HepG2 (cell line): Measurements from ENCODE around the gene PRDM7. TPM values are rescaled to one million over a fixed set of nuclear protein-coding genes. Genes with fewer than 3 reads are reported as not detected.

Experiments used
- ATAC-seq: fragments of 200-7000 bp; cut with Tn5 transposase; 3 replicates; pipeline ENCODE4 v1.9.1; 2020; ENCODE audit warnings: mild to moderate bottlenecking, moderate library complexity
- BruUV-seq: library from RNA; stranded (reverse); fragments of 400-500 nt; replicated peaks from 2 replicates; lab custom pipeline; 2021; lab: Mats Ljungman, UMichigan
- CTCF ChIA-PET: fragments of 300-600 bp; formaldehyde crosslinking; extraction: SDS; loops from one replicate; lab custom pipeline; 2021; ENCODE audit warnings: low total read pairs, inconsistent platforms, low intra/inter-chr PET ratio; lab: Yijun Ruan, JAX
- POLR2A ChIA-PET: fragments of 350-600 bp; sonication (Branson Sonifier 250); formaldehyde crosslinking; loops from one replicate; lab custom pipeline; 2020; ENCODE audit warnings: antibody characterized with exemption, inconsistent platforms; lab: Yijun Ruan, JAX
- DNase-seq: peaks from one replicate; pipeline ENCODE4 v3.0.0-alpha.2; 2015; ENCODE audit warnings: low spot score
- FAIRE-seq: peaks from 3 replicates; lab custom pipeline; 2011; peaks lifted over from hg19 to GRCh38; lab: Jason Lieb, UNC
- H2AFZ ChIP-seq: one replicate; pipeline ENCODE4 v1.6.1; 2011; ENCODE audit warnings: low read length, inconsistent platforms
- H3K27ac ChIP-seq: fragments of 300-600 bp; 3 replicates; pipeline ENCODE4 v1.8.0; 2011; ENCODE audit warnings: mixed run types, mild to moderate bottlenecking, mixed read lengths, low read length, inconsistent platforms; ENCODE audit not compliant: insufficient read depth; ENCODE audit errors: extremely low read length
- H3K27me3 ChIP-seq, 2 experiments: fragments of 200-600 bp in 1 of 2; 2 replicates in 1 of 2; 3 replicates in 1 of 2; pipeline versions ENCODE4 v1.6.0 to v1.8.0; 2011; ENCODE audit warnings: low read length in 2 of 2, mild to moderate bottlenecking in 2 of 2, moderate library complexity in 2 of 2, inconsistent platforms in 1 of 2; ENCODE audit not compliant: insufficient read depth in 2 of 2, control insufficient read depth in 1 of 2
- H3K36me3 ChIP-seq, 2 experiments: fragments of 200-600 bp in 1 of 2; replicated peaks in 1 of 2; 2 replicates in 1 of 2; 3 replicates in 1 of 2; pipeline versions ENCODE4 v1.5.1 to v1.8.0; 2011; ENCODE audit warnings: low read length in 2 of 2, inconsistent platforms in 1 of 2; ENCODE audit not compliant: insufficient read depth in 2 of 2, control insufficient read depth in 1 of 2
- H3K4me1 ChIP-seq: 2 replicates; pipeline ENCODE4 v1.5.1; 2012; ENCODE audit warnings: low read length, inconsistent platforms; ENCODE audit not compliant: insufficient read depth
- H3K4me2 ChIP-seq: 2 replicates; pipeline ENCODE4 v1.6.0; 2011; ENCODE audit warnings: low read depth, low read length, inconsistent platforms
- H3K4me3 ChIP-seq, 3 experiments: fragments of 200-600 bp in 1 of 3; sonication (generic), shearing (Covaris generic) in 1 of 3; replicated peaks in 1 of 3; 2 replicates each; pipeline ENCODE4 v1.5.1; 2011 to 2016; ENCODE audit warnings: low read length in 3 of 3, inconsistent platforms in 2 of 3, low read depth in 2 of 3, mild to moderate bottlenecking in 2 of 3, control low read depth in 1 of 3, mixed read lengths in 1 of 3; ENCODE audit not compliant: insufficient read depth in 1 of 3
- H3K79me2 ChIP-seq: one replicate; pipeline ENCODE4 v1.6.1; 2011; ENCODE audit warnings: low read length, inconsistent platforms; ENCODE audit not compliant: insufficient read depth
- H3K9ac ChIP-seq: 2 replicates; pipeline ENCODE4 v1.6.0; 2011; ENCODE audit warnings: mild to moderate bottlenecking, low read depth, low read length, inconsistent platforms; ENCODE audit not compliant: insufficient read depth
- H3K9me3 ChIP-seq: 2 replicates; pipeline ENCODE4 v1.5.1; 2012; ENCODE audit warnings: mild to moderate bottlenecking, low read length
- H4K20me1 ChIP-seq: 2 replicates; pipeline ENCODE4 v1.6.0; 2011; ENCODE audit warnings: inconsistent platforms, mild to moderate bottlenecking, low read length, moderate library complexity; ENCODE audit not compliant: insufficient read depth
- AGO1 ChIP-seq: fragments of 200-400 bp; formaldehyde crosslinking; IDR thresholded peaks from 2 replicates; pipeline ENCODE4 v1.6.1; 2017; ENCODE audit warnings: mild to moderate bottlenecking, low read depth, low read length, moderate library complexity; ENCODE audit not compliant: poor library complexity, severe bottlenecking
- ARID3A ChIP-seq: IDR thresholded peaks from 2 replicates; pipeline ENCODE4 v1.6.1; 2012; ENCODE audit warnings: low read depth, low read length, improper control_type of control experiment
- CEBPG ChIP-seq: IDR thresholded peaks from 2 replicates; pipeline ENCODE4 v1.6.1; 2016
- GTF2F1 ChIP-seq: fragments of 150-350 bp; IDR thresholded peaks from 2 replicates; pipeline ENCODE4 v1.6.1; 2014; ENCODE audit warnings: low read length
- KAT7 ChIP-seq: IDR thresholded peaks from 2 replicates; pipeline ENCODE4 v1.6.1; 2018; ENCODE audit warnings: borderline replicate concordance, missing compliant biosample characterization
- MZF1 ChIP-seq: sonication (generic); formaldehyde crosslinking; IDR thresholded peaks from 2 replicates; pipeline ENCODE4 v1.8.1; 2023; ENCODE audit warnings: mild to moderate bottlenecking, missing genetic modification reagents, borderline replicate concordance
- SMAD1 ChIP-seq: sonication (generic); formaldehyde crosslinking; IDR thresholded peaks from 2 replicates; pipeline ENCODE4 v1.4.0; 2020; ENCODE audit warnings: missing genetic modification reagents, low read depth, mild to moderate bottlenecking, borderline replicate concordance
- USF2 ChIP-seq, 2 experiments: sonication (generic) in 1 of 2; formaldehyde crosslinking in 1 of 2; IDR thresholded peaks; 2 replicates each; pipeline versions ENCODE4 v1.5.1 to v1.6.1; 2011 to 2020; ENCODE audit warnings: borderline replicate concordance in 1 of 2, low read depth in 1 of 2, low read length in 1 of 2, mild to moderate bottlenecking in 1 of 2, missing genetic modification reagents in 1 of 2, moderate library complexity in 1 of 2
- YY1 ChIP-seq: IDR thresholded peaks from 2 replicates; pipeline ENCODE4 v1.6.1; 2011; ENCODE audit warnings: low read length, low read depth, moderate library complexity, mild to moderate bottlenecking; ENCODE audit not compliant: insufficient read depth, insufficient replicate concordance
- ZNF17 ChIP-seq: sonication (generic); formaldehyde crosslinking; IDR thresholded peaks from 2 replicates; pipeline ENCODE4 v1.5.0; 2020; ENCODE audit warnings: mild to moderate bottlenecking, missing genetic modification reagents
- ZNF367 ChIP-seq: sonication (generic); formaldehyde crosslinking; IDR thresholded peaks from 2 replicates; pipeline ENCODE4 v1.4.0; 2020; ENCODE audit warnings: missing genetic modification reagents, borderline replicate concordance
- ZNF572 ChIP-seq: sonication (generic); formaldehyde crosslinking; IDR thresholded peaks from 2 replicates; pipeline ENCODE4 v1.5.1; 2020; ENCODE audit warnings: mild to moderate bottlenecking, missing genetic modification reagents
- ZNF891 ChIP-seq: sonication (generic); formaldehyde crosslinking; IDR thresholded peaks from 2 replicates; pipeline ENCODE4 v1.5.0; 2020; ENCODE audit warnings: mild to moderate bottlenecking, missing genetic modification reagents
- ZSCAN31 ChIP-seq: sonication (generic); formaldehyde crosslinking; IDR thresholded peaks from 2 replicates; pipeline ENCODE4 v1.5.0; 2020; ENCODE audit warnings: low read depth, mild to moderate bottlenecking, missing genetic modification reagents
- WGBS: methylation state at CpG from one replicate; pipeline ENCODE4 v1.1.6; 2017; ENCODE audit warnings: low lambda C conversion rate; 5-methylcytosine and 5-hydroxymethylcytosine counted together
- in situ Hi-C: cut with HindIII; loops from 2 replicates; pipeline ENCODE4 v1.10.0; 2017; ENCODE audit warnings: low pct_unique_long_range_greater_than_20kb; ENCODE audit not compliant: extremely low pct_ligation_motif_present
- intact Hi-C: fragments of 100-400 bp; cut with micrococcal nuclease; formaldehyde crosslinking; loops from one replicate; pipeline ENCODE4 v1.10.0; 2022; ENCODE audit not compliant: unreplicated experiment
- polyA plus RNA-seq, 8 experiments: library from polyadenylated mRNA; depleted of rRNA in 3 of 8; stranded (reverse) in 7 of 8; unstranded in 1 of 8; fragments of >200 nt; fragmentation: Illumina TruSeq in 4 of 8; extraction: Trizol in 4 of 8; gene quantifications; 2 replicates each; pipeline versions ENCODE4 v1.2.1 to v1.2.3, GENCODE V29; 2011 to 2016; ENCODE audit warnings: low read depth in 4 of 8, missing spikeins in 1 of 8, mixed read lengths in 1 of 8; ENCODE audit not compliant: insufficient read depth in 1 of 8
- total RNA-seq, 5 experiments: library from RNA; depleted of rRNA; stranded (reverse); fragments of >200 nt; fragmentation: Illumina TruSeq; extraction: Trizol; gene quantifications; 2 replicates each; pipeline ENCODE4 v1.2.3, GENCODE V29; 2016; ENCODE audit warnings: low read depth in 1 of 5
- TF ChIP-seq, protein P1 (sequence below): sonication (generic); formaldehyde crosslinking; IDR thresholded peaks from 2 replicates; pipeline ENCODE4 v1.9.0; 2022; ENCODE audit warnings: missing genetic modification reagents, mild to moderate bottlenecking, borderline replicate concordance
- TF ChIP-seq, protein P2 (sequence below): sonication (generic); formaldehyde crosslinking; IDR thresholded peaks from 2 replicates; pipeline ENCODE4 v1.5.1; 2020; ENCODE audit warnings: missing genetic modification reagents, mild to moderate bottlenecking, borderline replicate concordance

The PRDM7 gene
- total and polyA plus RNA-seq, 2 of the 13 experiments (the other 11 are each of a cell fraction or from before 2014, with no cell fraction given) = not detected

- intact Hi-C loops (no loop called here), in situ Hi-C loops (no loop called here)
- DNase-seq (no peak), ATAC-seq (peak; percentile 2; the same call in 2 of the 3 replicates), FAIRE-seq (no peak)
- H3K79me2 ChIP-seq = no peaks in the 10 kb centered on the region
- 77% methylated on average over 21 of the region's 23 CpGs for WGBS
- H4K20me1 ChIP-seq = no peaks in the 10 kb centered on the region
- peak overlapping the region; percentile 38 to 63 (median 50); a peak in 5 of 6 replicates for H3K4me3 ChIP-seq
- peaks cover 41% of the 10 kb centered on the region for H3K4me1 ChIP-seq
- ChIA-PET POLR2A (interaction anchor here (0.8 to 1.4 kb wide), 9 partner anchors 10 to 173 kb away, joined by 3 to 7 read pairs (median 3); partner anchors contain the start of genes MC1R and TCF25), CTCF (no interaction called here)
- no peaks in the 10 kb centered on the region for H3K27me3 ChIP-seq
- peak overlapping the region; percentile 83 for H3K4me2 ChIP-seq
- H3K9me3 ChIP-seq = no peaks in the 10 kb centered on the region
- peaks cover 14 to 16% of the 10 kb centered on the region in 2 experiments for H3K36me3 ChIP-seq
- H2AFZ ChIP-seq = no peak overlapping the region
- H3K9ac ChIP-seq = peak overlapping the region; percentile 54
- TSS peak; percentile 53 for BruUV-seq
- no peak overlapping the region for H3K27ac ChIP-seq
- TF ChIP-seq ZNF891 = no peak
- TF ChIP-seq, protein P1, sequence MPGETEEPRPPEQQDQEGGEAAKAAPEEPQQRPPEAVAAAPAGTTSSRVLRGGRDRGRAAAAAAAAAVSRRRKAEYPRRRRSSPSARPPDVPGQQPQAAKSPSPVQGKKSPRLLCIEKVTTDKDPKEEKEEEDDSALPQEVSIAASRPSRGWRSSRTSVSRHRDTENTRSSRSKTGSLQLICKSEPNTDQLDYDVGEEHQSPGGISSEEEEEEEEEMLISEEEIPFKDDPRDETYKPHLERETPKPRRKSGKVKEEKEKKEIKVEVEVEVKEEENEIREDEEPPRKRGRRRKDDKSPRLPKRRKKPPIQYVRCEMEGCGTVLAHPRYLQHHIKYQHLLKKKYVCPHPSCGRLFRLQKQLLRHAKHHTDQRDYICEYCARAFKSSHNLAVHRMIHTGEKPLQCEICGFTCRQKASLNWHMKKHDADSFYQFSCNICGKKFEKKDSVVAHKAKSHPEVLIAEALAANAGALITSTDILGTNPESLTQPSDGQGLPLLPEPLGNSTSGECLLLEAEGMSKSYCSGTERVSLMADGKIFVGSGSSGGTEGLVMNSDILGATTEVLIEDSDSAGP (CRISPR knock-in tag) = no peak
- TF ChIP-seq SMAD1 = peak; percentile 2; the same call in 1 of the 2 replicates
- TF ChIP-seq ARID3A = no peak
- no peak for TF ChIP-seq KAT7 (CRISPR knock-in tag)
- peak; percentile 83 for TF ChIP-seq YY1
- no peak for TF ChIP-seq USF2 (IDR thresholded peaks at IDR 0.05; ENCODE audit: low read depth, low read length)
- no peak for TF ChIP-seq USF2 (CRISPR knock-in tag; IDR thresholded peaks at IDR 0.05; ENCODE audit: borderline replicate concordance)
- TF ChIP-seq ZNF367 = no peak; the same call in 1 of the 2 replicates
- 0 out of 2 replicates have a peak, but pooled peaks have one; percentile 11 for TF ChIP-seq ZNF572 (CRISPR knock-in tag)
- TF ChIP-seq, protein P2, sequence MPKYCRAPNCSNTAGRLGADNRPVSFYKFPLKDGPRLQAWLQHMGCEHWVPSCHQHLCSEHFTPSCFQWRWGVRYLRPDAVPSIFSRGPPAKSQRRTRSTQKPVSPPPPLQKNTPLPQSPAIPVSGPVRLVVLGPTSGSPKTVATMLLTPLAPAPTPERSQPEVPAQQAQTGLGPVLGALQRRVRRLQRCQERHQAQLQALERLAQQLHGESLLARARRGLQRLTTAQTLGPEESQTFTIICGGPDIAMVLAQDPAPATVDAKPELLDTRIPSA (CRISPR knock-in tag) = no peak
- TF ChIP-seq MZF1 (CRISPR knock-in tag) = no peak
- no peak for TF ChIP-seq GTF2F1
- TF ChIP-seq AGO1 = peak; percentile 17
- TF ChIP-seq ZNF17 (CRISPR knock-in tag) = no peak
- TF ChIP-seq ZSCAN31 (CRISPR knock-in tag) = no peak
- no peak for TF ChIP-seq CEBPG (CRISPR knock-in tag)
Observed at GRCh38 chr16:90046122-90046970, 30.8 kb downstream of the PRDM7 start.
